Brain microvascular endothelial cell (primary cell): ENCODE data around the gene CBFA2T3.

ENCODE experiments used
- DNase-seq: peaks from one replicate; pipeline ENCODE4 v3.0.0-alpha.2; 2020
- H3K27ac ChIP-seq: fragments of 250-450 bp; sonication (Bioruptor Pico); 2 replicates; pipeline ENCODE4 v1.5.1; 2020; ENCODE audit warnings: mild to moderate bottlenecking, moderate library complexity
- H3K27me3 ChIP-seq: fragments of 250-450 bp; sonication (Bioruptor Pico); replicated peaks from 2 replicates; pipeline ENCODE4 v1.5.1; 2020; ENCODE audit warnings: mild to moderate bottlenecking
- H3K36me3 ChIP-seq: fragments of 250-450 bp; sonication (Bioruptor Pico); replicated peaks from 2 replicates; pipeline ENCODE4 v1.5.1; 2020; ENCODE audit warnings: mild to moderate bottlenecking
- H3K4me3 ChIP-seq: 2 replicates; pipeline ENCODE4 v1.5.1; 2011; ENCODE audit warnings: low read depth, mild to moderate bottlenecking, control low read depth, low read length, moderate library complexity
- in situ Hi-C: cut with HindIII; loops from 2 replicates; pipeline ENCODE4 v1.10.0; 2017; ENCODE audit warnings: low sequenced_read_pairs, low pct_ligation_motif_present
- TF ChIP-seq, protein P1 (sequence below): IDR thresholded peaks from 2 replicates; pipeline ENCODE4 v1.5.1; 2011; ENCODE audit warnings: low read depth, mild to moderate bottlenecking, moderate library complexity, low read length, control low read depth, inconsistent platforms; ENCODE audit errors: missing control alignments

Gene CBFA2T3

GRCh38 chr16:88993946-88994600 is 17.1 kb upstream of the CBFA2T3 start:
- TF ChIP-seq, protein P1, sequence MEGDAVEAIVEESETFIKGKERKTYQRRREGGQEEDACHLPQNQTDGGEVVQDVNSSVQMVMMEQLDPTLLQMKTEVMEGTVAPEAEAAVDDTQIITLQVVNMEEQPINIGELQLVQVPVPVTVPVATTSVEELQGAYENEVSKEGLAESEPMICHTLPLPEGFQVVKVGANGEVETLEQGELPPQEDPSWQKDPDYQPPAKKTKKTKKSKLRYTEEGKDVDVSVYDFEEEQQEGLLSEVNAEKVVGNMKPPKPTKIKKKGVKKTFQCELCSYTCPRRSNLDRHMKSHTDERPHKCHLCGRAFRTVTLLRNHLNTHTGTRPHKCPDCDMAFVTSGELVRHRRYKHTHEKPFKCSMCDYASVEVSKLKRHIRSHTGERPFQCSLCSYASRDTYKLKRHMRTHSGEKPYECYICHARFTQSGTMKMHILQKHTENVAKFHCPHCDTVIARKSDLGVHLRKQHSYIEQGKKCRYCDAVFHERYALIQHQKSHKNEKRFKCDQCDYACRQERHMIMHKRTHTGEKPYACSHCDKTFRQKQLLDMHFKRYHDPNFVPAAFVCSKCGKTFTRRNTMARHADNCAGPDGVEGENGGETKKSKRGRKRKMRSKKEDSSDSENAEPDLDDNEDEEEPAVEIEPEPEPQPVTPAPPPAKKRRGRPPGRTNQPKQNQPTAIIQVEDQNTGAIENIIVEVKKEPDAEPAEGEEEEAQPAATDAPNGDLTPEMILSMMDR: no peak
- H3K27me3 ChIP-seq: peaks cover 24% of the 10 kb centered on the region
- no peaks in the 10 kb centered on the region for H3K36me3 ChIP-seq
- H3K4me3 ChIP-seq: no peak overlapping the region
- H3K27ac ChIP-seq: no peak overlapping the region
- in situ Hi-C loops: no loop called here
- DNase-seq: no peak

GRCh38 chr16:88993166-88993761 is 16.3 kb upstream of the CBFA2T3 start:
- DNase-seq: no peak
- Histone ChIP-seq H3K27me3 (peaks cover 26% of the 10 kb centered on the region), H3K36me3 (no peaks in the 10 kb centered on the region), H3K4me3 (no peak overlapping the region), H3K27ac (no peak overlapping the region)
- in situ Hi-C loops: no loop called here
- TF ChIP-seq, protein P1: no peak

DNA sequence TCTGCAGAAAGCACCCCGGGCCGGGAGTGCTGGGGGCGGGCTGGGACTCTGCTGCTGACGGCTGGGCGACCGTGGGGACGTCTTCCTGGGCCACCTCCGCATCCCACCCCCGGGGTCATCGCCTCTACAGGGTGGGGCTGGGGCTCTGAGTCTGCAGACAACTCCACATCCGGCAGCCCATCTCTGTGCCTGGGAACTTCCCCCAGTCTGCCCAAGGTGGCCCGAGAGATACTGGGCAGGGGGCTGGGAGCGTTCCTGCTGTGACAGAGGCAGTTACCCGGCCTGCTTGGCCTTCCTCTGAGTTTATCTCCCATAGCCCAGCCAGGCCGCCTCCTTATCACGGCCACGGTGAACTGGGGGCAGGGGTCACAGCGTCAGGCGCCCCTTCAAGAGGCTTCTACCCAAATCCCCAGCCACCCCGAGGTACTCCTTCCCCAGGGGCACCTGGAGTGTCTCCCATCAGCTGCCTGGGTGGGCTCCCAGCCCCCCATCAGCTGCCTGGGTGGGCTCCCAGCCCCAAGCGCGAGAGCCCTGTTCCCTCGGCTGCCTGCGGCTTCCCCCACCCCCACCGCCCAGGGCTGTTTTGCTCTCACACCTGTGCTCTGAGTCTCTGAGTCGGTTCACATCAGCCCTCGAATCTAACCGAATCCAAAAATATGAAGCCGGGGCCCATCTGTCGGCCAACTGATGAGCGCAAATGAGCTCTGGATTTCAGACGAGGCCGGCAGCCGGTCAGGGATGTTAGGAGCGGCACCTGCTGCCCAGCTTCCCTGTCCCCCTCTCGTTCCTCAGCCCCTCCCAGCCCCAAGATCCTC is 15.6 kb upstream of the CBFA2T3 start:
- TF ChIP-seq, protein P1: no peak
- Histone ChIP-seq H3K27me3 (peaks cover 28% of the 10 kb centered on the region), H3K27ac (no peak overlapping the region), H3K4me3 (no peak overlapping the region), H3K36me3 (no peaks in the 10 kb centered on the region)
- in situ Hi-C loops: no loop called here
- DNase-seq: no peak

DNA sequence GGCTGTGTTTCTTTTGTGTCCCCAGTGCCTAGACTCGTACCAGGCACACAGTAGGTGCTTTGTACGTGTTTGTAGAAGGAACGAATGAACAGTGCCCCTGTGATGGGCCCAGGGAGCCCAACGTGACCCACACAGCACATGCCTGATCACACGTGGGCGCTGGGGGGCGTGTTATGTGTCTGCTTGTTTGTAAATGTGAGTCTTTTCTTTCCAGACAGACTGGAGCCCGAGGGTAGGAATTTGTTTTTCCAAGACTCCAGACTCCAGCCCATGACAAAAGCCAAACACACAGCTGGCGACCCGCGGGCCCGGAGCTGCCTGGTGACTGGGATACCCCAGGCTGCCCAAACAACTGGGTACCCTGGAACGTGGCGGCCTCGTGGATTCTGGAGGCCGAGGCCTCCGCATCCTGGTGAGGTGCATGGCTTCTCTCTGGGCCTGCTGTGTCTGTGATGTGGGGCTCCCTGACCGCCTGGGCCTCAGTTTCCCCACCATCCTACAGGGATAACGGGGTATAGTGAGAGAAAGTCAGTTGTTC is 14.9 kb upstream of the CBFA2T3 start:
- H3K4me3 ChIP-seq: no peak overlapping the region
- TF ChIP-seq, protein P1: no peak
- H3K27me3 ChIP-seq: peaks cover 32% of the 10 kb centered on the region
- in situ Hi-C loops: no loop called here
- DNase-seq: no peak
- no peaks in the 10 kb centered on the region for H3K36me3 ChIP-seq
- H3K27ac ChIP-seq: no peak overlapping the region

DNA sequence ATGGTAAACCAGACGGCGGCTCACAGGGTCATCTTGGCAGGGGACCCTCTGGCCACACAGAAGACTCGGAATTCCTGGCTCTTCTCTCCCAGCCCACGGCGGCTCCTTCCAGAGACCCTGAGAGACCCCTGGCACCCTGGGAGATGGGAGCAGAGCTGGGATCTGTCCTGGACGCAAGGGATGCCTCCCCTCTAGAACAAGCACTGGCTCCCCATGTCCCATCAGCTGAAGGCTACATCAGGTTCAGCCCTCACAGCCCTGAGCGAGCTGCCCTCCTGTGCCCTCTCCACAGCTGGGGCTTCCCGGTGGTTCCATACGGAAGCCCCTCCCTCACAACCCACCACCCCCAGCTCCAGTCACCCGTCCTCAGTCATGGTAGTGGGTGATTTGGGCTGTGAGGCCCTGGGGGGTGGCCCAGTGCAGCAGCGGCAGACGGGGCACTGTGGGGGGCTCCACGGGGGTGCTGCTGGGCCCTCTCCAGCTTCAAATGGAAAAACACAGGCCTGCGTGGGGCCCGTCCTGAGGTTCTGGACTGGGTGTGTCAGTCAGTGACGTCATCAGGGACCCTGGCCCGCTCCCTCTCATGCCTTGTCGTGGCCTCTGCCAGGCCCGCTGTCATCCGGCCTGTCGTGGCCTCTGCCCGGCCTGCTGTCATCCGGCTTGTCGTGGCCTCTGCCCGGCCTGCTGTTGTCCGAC is 13.0 kb upstream of the CBFA2T3 start:
- Histone ChIP-seq H3K4me3 (no peak overlapping the region), H3K27me3 (peaks cover 31% of the 10 kb centered on the region), H3K27ac (no peak overlapping the region), H3K36me3 (no peaks in the 10 kb centered on the region)
- no peak for DNase-seq
- TF ChIP-seq, protein P1: no peak
- in situ Hi-C loops: no loop called here
